GM21529 (cell line): ENCODE measurements around the gene RCC1.
"Not testable (repeated sequence)": the region's sequence is repeated elsewhere in the genome, so short reads cannot be mapped to it uniquely, and the experiment has no call there.

Experiments
- ATAC-seq: cut with Tn5 transposase; IDR thresholded peaks from one replicate; pipeline ENCODE4 v1.9.1; 2021; ENCODE audit not compliant: unreplicated experiment

Gene RCC1

DNA sequence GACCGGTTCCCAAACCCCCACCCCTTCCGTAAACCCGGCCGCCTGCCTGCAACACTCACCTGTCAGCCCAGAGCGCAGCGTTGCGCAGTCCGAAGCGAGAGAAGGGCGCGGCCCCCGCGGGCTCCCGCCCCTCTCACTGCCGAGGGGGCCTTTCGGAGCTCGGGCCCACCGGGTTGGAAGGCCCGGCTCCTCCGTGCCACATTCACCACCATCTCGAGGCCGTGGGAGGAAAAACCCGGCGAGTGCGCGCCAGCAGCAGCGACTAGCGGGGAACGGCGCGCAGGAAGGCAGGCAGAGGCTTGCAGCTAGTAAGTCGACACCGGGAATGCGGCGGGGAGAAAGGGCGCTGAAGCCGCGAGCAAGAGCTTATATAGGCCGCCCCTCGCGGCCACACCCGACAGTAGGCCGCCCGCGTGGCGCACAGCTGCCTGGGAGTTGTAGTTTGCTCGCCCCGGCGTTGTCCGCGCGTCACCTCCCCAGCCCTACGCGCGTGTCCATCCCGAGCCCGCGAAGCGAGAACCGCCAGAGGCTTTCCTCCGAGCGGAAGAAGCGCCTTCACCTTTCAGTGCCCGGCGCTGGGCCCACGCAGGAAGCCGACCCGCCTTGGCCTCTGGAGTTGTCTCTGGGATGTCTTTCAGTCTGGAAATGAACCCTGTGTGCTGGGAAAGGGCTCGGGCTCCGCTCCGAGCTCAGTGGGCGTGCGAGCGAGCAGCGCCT is 75.8 kb downstream of the RCC1 start:
- ATAC-seq = peak; percentile 84

- no peak for ATAC-seq
Observed at GRCh38 chr1:28582248-28582615, 76.4 kb downstream of the RCC1 start.

DNA sequence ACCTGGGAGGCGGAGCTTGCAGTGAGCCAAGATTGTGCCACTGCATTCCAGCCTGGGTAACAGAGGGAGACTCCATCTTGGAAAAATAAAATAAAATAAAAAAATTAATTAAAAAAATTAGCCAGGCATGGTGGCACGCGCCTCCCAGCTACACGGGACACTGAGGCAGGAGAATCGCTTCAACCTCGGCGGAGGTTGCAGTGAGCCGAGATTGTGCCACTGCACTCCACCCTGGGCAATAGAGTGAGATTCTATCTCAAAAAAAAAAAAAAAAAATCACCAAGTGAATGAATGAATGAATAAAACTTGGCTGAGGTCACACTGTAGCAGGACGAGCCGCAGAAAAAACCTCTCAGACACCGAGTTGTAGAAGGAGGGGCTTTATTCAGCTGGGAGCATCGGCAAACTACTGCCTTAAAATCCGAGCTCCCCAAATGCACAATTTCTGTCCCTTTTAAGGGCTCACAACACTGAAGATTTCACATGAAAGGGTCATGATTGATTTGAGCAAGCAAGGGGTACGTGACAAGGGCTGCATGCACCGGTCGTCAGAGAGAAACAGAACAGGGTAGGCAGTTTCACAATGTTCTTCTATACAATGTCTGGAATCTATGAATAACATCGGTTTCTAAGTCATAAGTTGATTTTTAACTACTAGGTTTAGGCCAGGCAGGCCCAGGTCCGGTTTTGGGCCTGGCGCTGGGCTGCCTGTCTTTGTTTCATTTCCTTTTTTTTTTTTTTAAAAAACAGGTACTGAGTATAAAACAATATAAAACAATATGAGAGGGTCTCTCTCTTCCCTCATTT is 80.9 kb downstream of the RCC1 start:
- not testable (repeated sequence) for ATAC-seq
